Measurements from ENCODE around the gene TEX52. TPM values are rescaled to one million over a fixed set of nuclear protein-coding genes. Genes with fewer than 3 reads are reported as not detected.

Gene TEX52
- total RNA-seq, 4 donors from 2014 or later: not detected

GRCh38 chr12:2895511-2895910 is 38.7 kb upstream of the TEX52 start:
- Histone ChIP-seq H3K9me3 (no peaks in the 10 kb centered on the region), H3K27me3 (no peaks in the 10 kb centered on the region), H3K4me1 (peaks cover 0 to 4% of the 10 kb centered on the region in 2 donors), H3K27ac (peak overlapping the region in 1 of 2 donors; percentile 37), H3K36me3 (no peaks in the 10 kb centered on the region), H3K4me3 (no peak overlapping the region)
- DNase-seq: no peak
- intact Hi-C loops (cut with DNase I; ENCODE audit: low total_unique reads): no loop called here
- TF ChIP-seq POLR2A (IDR thresholded peaks at IDR 0.05): no peak
- TF ChIP-seq, protein P1, sequence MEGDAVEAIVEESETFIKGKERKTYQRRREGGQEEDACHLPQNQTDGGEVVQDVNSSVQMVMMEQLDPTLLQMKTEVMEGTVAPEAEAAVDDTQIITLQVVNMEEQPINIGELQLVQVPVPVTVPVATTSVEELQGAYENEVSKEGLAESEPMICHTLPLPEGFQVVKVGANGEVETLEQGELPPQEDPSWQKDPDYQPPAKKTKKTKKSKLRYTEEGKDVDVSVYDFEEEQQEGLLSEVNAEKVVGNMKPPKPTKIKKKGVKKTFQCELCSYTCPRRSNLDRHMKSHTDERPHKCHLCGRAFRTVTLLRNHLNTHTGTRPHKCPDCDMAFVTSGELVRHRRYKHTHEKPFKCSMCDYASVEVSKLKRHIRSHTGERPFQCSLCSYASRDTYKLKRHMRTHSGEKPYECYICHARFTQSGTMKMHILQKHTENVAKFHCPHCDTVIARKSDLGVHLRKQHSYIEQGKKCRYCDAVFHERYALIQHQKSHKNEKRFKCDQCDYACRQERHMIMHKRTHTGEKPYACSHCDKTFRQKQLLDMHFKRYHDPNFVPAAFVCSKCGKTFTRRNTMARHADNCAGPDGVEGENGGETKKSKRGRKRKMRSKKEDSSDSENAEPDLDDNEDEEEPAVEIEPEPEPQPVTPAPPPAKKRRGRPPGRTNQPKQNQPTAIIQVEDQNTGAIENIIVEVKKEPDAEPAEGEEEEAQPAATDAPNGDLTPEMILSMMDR (IDR thresholded peaks at IDR 0.05): no peak

DNA sequence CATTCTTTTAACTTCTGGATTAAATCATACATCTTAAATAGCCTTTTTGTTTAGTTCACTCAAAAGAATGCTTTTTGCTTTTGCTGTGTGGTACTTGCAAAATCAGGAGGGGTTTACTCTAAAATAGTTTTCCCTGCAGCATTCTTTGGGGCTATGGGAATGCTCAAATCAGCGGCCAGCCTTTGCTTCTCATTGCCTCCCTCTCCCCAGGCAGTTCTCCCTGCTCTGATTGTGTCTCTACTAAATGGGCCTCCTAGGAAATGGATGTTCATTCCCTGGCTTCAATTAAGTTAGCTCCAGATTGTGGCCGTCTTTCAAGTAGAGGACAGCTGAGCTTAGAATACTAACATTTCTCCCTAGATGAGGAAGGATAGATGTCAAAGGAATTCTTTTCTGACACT is 38.2 kb upstream of the TEX52 start:
- DNase-seq: no peak
- TF ChIP-seq POLR2A (IDR thresholded peaks at IDR 0.05): no peak
- TF ChIP-seq, protein P1 (IDR thresholded peaks at IDR 0.05): no peak
- intact Hi-C loops (cut with DNase I; ENCODE audit: low total_unique reads): no loop called here
- no peaks in the 10 kb centered on the region for H3K27me3 ChIP-seq
- no peaks in the 10 kb centered on the region for H3K36me3 ChIP-seq
- H3K27ac ChIP-seq: peak overlapping the region in 1 of 2 donors; percentile 37
- H3K4me3 ChIP-seq: no peak overlapping the region
- no peaks in the 10 kb centered on the region for H3K9me3 ChIP-seq
- peaks cover 0 to 4% of the 10 kb centered on the region in 2 donors for H3K4me1 ChIP-seq

- Histone ChIP-seq H3K27ac (peak overlapping the region; percentile 91 to 93), H3K9me3 (no peaks in the 10 kb centered on the region), H3K4me1 (peaks cover 0 to 4% of the 10 kb centered on the region in 2 donors), H3K36me3 (no peaks in the 10 kb centered on the region), H3K4me3 (no peak overlapping the region), H3K27me3 (no peaks in the 10 kb centered on the region)
- intact Hi-C loops (cut with DNase I; ENCODE audit: low total_unique reads): no loop called here
- no peak for TF ChIP-seq POLR2A (IDR thresholded peaks at IDR 0.05)
- TF ChIP-seq, protein P1 (IDR thresholded peaks at IDR 0.05): no peak
- peak; percentile 39 to 42 for DNase-seq
These were observed 36.2 kb upstream of the TEX52 start for GRCh38 chr12:2893007-2893406.

DNA sequence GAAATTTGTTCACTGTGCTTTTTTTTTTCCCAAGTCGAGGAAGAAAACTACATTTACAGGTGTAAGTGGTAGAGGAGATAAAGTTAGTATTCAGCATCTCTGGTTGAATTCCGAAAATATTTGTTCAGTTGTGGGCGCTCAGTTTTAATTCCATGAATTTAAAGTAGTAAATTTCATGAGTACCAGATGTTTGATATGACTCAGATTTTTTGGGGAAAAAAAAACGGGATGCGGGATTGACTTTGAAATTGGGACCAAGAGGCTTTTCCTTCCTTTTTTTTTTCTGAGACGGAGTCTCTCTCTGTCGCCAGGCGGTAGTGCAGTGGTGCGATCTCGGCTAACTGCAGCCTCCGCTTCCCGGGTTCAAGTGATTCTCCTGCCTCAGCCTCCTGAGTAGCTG is 35.4 kb upstream of the TEX52 start:
- H3K4me3 ChIP-seq: peak overlapping the region in 1 of 2 donors; percentile 68
- H3K9me3 ChIP-seq: no peaks in the 10 kb centered on the region
- H3K36me3 ChIP-seq: no peaks in the 10 kb centered on the region
- H3K27me3 ChIP-seq: no peaks in the 10 kb centered on the region
- TF ChIP-seq, protein P1 (IDR thresholded peaks at IDR 0.05): no peak
- no peak for TF ChIP-seq POLR2A (IDR thresholded peaks at IDR 0.05)
- peaks cover 0 to 4% of the 10 kb centered on the region in 2 donors for H3K4me1 ChIP-seq
- DNase-seq: no peak
- H3K27ac ChIP-seq: peak overlapping the region; percentile 91 to 93
- intact Hi-C loops (cut with DNase I; ENCODE audit: low total_unique reads): no loop called here

DNA sequence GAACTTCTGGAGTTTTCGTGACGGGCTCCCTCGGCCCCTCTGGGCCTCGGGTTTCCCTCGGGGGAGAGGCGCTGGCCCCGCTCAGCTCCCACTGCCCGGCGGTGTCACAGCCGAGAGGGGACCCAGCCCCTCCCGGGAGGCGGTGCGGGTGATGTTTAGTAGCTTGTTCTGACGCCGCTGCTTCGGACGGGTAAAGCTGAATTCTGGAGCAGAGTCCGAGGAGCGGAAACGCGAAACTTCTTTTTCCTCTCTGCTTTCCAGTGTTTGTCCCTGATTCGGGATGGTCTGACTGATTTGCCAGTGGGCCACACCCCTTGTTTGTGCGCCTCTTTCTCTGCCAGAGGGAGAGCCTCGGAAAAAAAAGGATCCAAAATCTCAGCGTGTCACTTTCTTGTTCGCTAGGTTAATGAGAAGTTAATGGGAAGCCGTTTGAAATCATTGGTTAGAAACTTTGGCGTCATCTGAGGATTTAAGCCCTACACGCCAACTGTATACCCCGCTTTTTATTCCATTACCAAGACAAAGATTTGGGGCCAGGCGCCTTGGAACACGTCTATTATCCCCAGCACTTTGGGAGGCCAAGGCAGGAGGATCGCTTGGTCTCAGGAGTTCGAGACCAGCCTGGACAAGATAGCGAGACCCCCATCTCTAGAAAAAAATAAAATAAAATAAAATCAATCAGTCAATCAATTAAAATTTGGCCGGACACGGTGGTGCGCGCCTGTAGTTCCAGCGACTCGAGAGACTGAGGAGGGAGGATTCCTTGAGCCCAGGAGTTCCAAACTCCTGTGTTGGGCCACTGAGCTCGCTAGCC is 34.6 kb upstream of the TEX52 start:
- H3K36me3 ChIP-seq: no peaks in the 10 kb centered on the region
- peak; percentile 55 to 56 for DNase-seq
- H3K4me1 ChIP-seq: peaks cover 0 to 4% of the 10 kb centered on the region in 2 donors
- H3K9me3 ChIP-seq: no peaks in the 10 kb centered on the region
- no peak for TF ChIP-seq POLR2A (IDR thresholded peaks at IDR 0.05)
- TF ChIP-seq, protein P1 (IDR thresholded peaks at IDR 0.05): no peak
- peak overlapping the region; percentile 68 to 88 for H3K4me3 ChIP-seq
- no peaks in the 10 kb centered on the region for H3K27me3 ChIP-seq
- intact Hi-C loops (cut with DNase I; ENCODE audit: low total_unique reads): no loop called here
- H3K27ac ChIP-seq: peak overlapping the region; percentile 91 to 93

All from uterus (tissue), 4 donors.